ENCODE data around the gene RGS10.

The RGS10 gene

DNA sequence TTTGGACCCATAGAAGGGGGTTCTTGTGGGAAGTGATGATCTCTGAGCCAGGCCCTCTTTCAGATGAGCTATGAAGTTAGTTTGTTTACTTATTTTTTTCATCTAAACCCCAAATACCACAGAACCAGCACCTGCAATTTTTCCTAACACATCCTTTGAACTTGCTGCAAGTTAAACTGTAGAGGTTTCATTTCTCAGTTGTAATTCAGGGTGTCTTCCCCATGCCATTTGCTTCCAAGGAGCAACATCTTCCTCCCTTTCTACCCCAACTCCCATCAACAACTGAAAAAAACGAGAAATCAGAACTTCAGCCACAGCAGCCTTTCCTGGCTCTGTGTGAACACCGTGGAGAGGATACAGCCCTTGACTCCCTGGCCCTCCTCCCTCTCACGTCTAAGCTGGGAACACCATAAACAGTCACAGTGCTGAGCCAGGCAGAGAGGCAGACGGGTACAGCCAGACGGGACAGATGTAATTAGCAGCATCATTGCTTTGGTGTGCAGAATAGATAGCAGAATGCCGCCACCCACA, 63.6 kb downstream of the RGS10 start:
- ChIA-PET POLR2A (no interaction called here), CTCF (interaction anchor here (0.5 to 2.4 kb wide), 5 partner anchors 11 to 283 kb away, joined by 3 to 10 read pairs (median 3); no protein-coding TSS in a partner anchor)
- TF ChIP-seq GLI2 (tag by site-specific recombination; IDR thresholded peaks at IDR 0.05; ENCODE audit: borderline replicate concordance, low read depth), result no peak
- no peak for TF ChIP-seq ZIC2 (tag by site-specific recombination; IDR thresholded peaks at IDR 0.05)
- no peak for TF ChIP-seq ZNF560 (tag by site-specific recombination; IDR thresholded peaks at IDR 0.05; ENCODE audit: borderline replicate concordance)
- TF ChIP-seq, protein P1, sequence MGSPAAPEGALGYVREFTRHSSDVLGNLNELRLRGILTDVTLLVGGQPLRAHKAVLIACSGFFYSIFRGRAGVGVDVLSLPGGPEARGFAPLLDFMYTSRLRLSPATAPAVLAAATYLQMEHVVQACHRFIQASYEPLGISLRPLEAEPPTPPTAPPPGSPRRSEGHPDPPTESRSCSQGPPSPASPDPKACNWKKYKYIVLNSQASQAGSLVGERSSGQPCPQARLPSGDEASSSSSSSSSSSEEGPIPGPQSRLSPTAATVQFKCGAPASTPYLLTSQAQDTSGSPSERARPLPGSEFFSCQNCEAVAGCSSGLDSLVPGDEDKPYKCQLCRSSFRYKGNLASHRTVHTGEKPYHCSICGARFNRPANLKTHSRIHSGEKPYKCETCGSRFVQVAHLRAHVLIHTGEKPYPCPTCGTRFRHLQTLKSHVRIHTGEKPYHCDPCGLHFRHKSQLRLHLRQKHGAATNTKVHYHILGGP (tag by site-specific recombination; IDR thresholded peaks at IDR 0.05), result no peak
- TF ChIP-seq, protein P2, sequence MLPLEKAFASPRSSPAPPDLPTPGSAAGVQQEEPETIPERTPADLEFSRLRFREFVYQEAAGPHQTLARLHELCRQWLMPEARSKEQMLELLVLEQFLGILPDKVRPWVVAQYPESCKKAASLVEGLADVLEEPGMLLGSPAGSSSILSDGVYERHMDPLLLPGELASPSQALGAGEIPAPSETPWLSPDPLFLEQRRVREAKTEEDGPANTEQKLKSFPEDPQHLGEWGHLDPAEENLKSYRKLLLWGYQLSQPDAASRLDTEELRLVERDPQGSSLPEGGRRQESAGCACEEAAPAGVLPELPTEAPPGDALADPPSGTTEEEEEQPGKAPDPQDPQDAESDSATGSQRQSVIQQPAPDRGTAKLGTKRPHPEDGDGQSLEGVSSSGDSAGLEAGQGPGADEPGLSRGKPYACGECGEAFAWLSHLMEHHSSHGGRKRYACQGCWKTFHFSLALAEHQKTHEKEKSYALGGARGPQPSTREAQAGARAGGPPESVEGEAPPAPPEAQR (tag by site-specific recombination; IDR thresholded peaks at IDR 0.05), result no peak
- no peak for TF ChIP-seq ZNF530 (tag by site-specific recombination; IDR thresholded peaks at IDR 0.05; ENCODE audit: low read depth)
- TF ChIP-seq ZFP69B (tag by site-specific recombination; IDR thresholded peaks at IDR 0.05), result no peak
- TF ChIP-seq, protein P3, sequence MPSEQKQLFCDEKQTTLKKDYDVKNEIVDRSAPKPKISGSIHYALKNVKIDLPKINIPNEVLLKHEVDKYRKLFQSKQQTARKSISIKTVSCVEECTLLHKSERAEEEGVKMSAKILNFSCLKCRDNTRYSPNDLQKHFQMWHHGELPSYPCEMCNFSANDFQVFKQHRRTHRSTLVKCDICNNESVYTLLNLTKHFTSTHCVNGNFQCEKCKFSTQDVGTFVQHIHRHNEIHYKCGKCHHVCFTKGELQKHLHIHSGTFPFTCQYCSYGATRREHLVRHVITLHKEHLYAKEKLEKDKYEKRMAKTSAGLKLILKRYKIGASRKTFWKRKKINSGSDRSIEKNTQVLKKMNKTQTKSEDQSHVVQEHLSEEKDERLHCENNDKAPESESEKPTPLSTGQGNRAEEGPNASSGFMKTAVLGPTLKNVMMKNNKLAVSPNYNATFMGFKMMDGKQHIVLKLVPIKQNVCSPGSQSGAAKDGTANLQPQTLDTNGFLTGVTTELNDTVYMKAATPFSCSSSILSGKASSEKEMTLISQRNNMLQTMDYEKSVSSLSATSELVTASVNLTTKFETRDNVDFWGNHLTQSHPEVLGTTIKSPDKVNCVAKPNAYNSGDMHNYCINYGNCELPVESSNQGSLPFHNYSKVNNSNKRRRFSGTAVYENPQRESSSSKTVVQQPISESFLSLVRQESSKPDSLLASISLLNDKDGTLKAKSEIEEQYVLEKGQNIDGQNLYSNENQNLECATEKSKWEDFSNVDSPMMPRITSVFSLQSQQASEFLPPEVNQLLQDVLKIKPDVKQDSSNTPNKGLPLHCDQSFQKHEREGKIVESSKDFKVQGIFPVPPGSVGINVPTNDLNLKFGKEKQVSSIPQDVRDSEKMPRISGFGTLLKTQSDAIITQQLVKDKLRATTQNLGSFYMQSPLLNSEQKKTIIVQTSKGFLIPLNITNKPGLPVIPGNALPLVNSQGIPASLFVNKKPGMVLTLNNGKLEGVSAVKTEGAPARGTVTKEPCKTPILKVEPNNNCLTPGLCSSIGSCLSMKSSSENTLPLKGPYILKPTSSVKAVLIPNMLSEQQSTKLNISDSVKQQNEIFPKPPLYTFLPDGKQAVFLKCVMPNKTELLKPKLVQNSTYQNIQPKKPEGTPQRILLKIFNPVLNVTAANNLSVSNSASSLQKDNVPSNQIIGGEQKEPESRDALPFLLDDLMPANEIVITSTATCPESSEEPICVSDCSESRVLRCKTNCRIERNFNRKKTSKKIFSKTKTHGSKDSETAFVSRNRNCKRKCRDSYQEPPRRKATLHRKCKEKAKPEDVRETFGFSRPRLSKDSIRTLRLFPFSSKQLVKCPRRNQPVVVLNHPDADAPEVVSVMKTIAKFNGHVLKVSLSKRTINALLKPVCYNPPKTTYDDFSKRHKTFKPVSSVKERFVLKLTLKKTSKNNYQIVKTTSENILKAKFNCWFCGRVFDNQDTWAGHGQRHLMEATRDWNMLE (tag by site-specific recombination; conservative IDR thresholded peaks at IDR 0.05; ENCODE audit: low read depth), result no peak
- TF ChIP-seq, protein P4, sequence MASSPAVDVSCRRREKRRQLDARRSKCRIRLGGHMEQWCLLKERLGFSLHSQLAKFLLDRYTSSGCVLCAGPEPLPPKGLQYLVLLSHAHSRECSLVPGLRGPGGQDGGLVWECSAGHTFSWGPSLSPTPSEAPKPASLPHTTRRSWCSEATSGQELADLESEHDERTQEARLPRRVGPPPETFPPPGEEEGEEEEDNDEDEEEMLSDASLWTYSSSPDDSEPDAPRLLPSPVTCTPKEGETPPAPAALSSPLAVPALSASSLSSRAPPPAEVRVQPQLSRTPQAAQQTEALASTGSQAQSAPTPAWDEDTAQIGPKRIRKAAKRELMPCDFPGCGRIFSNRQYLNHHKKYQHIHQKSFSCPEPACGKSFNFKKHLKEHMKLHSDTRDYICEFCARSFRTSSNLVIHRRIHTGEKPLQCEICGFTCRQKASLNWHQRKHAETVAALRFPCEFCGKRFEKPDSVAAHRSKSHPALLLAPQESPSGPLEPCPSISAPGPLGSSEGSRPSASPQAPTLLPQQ (tag by site-specific recombination; IDR thresholded peaks at IDR 0.05), result no peak
- no peak for TF ChIP-seq ZNF623 (tag by site-specific recombination; IDR thresholded peaks at IDR 0.05)
- no peak for TF ChIP-seq ZNF48 (tag by site-specific recombination; IDR thresholded peaks at IDR 0.05)
- no peak for TF ChIP-seq GLIS2 (tag by site-specific recombination; IDR thresholded peaks at IDR 0.05)
- no peak for TF ChIP-seq OSR2 (tag by site-specific recombination; IDR thresholded peaks at IDR 0.05)
- no peak for TF ChIP-seq ZNF785 (tag by site-specific recombination; IDR thresholded peaks at IDR 0.05)
- no peak for TF ChIP-seq ZFP3 (tag by site-specific recombination; IDR thresholded peaks at IDR 0.05; ENCODE audit: low read depth)
- TF ChIP-seq ZNF341 (tag by site-specific recombination; IDR thresholded peaks at IDR 0.05; ENCODE audit: low read depth), result no peak
- TF ChIP-seq, protein P5, sequence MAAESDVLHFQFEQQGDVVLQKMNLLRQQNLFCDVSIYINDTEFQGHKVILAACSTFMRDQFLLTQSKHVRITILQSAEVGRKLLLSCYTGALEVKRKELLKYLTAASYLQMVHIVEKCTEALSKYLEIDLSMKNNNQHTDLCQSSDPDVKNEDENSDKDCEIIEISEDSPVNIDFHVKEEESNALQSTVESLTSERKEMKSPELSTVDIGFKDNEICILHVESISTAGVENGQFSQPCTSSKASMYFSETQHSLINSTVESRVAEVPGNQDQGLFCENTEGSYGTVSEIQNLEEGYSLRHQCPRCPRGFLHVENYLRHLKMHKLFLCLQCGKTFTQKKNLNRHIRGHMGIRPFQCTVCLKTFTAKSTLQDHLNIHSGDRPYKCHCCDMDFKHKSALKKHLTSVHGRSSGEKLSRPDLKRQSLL (tag by site-specific recombination; IDR thresholded peaks at IDR 0.05), result no peak
- TF ChIP-seq, protein P6, sequence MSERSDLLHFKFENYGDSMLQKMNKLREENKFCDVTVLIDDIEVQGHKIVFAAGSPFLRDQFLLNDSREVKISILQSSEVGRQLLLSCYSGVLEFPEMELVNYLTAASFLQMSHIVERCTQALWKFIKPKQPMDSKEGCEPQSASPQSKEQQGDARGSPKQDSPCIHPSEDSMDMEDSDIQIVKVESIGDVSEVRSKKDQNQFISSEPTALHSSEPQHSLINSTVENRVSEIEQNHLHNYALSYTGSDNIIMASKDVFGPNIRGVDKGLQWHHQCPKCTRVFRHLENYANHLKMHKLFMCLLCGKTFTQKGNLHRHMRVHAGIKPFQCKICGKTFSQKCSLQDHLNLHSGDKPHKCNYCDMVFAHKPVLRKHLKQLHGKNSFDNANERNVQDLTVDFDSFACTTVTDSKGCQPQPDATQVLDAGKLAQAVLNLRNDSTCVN (tag by site-specific recombination; optimal IDR thresholded peaks at IDR 0.05), result no peak
- no peak for TF ChIP-seq MZF1 (tag by site-specific recombination; IDR thresholded peaks at IDR 0.05; ENCODE audit: borderline replicate concordance)
- no peak for TF ChIP-seq ZNF654 (tag by site-specific recombination; IDR thresholded peaks at IDR 0.05; ENCODE audit: low read depth)
- Histone ChIP-seq H3K9me3 (ENCODE audit: control insufficient read depth, insufficient read depth, low read depth, low read length) (no peaks in the 10 kb centered on the region), H3K4me1 (ENCODE audit: control insufficient read depth, insufficient read depth, low read length) (no peaks in the 10 kb centered on the region), H3K36me3 (ENCODE audit: control insufficient read depth in 2 of 2, insufficient read depth in 1 of 2, low read length in 2 of 2) (no peaks in the 10 kb centered on the region), H3K27ac (ENCODE audit: extremely low read depth, low read depth, low read length) (no peak overlapping the region), H3K4me3 (ENCODE audit: low read depth, low read length) (no peak overlapping the region)

Measured in HEK293 (cell line).